Measurements from ENCODE around the gene ODF4. TPM values are rescaled to one million over a fixed set of nuclear protein-coding genes. Genes with fewer than 3 reads are reported as not detected.

ODF4 gene
- total RNA-seq, 1 donor from 2014 or later: not detected

DNA sequence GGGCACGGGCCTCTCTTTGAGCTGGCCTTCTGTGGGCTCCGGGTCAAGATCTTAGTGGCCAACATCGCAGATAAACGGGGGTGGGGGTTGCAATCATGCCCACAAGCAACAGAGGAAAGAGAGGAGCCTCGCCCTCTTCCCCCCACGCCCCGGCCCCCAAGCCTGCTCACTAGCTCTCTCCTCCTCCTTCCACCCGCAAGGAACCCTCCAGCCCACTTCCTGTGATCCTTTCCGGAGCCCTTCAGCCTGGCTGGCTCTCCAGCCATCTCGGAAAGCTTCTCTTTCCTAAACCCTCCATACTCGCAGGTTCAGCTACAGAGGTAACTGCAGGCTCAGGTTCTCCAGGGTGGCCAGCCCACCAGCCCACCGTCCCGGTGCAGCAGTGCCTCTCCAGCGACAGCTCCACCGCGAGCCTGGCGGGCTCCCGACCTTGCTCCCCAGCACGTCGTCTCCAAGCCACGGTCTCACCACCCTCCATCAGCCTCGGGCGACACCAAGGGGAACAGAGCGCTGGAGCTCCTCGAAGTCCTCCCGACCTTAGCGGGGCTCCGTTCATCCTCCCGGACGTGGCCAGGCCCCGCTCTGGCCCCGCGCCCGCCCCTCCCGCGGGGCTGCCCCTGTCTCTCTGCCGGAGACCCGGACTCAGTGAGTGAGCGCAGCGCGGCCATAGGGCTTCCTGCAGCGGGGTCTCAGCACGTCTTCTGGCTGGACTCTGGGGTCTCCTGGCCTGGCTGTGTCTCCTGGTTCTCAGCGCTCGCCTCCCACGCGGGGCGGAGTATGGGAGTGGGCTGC is 12.9 kb upstream of the ODF4 start:
- no peaks in the 10 kb centered on the region for H3K9me3 ChIP-seq (replicated peaks)
- no peaks in the 10 kb centered on the region for H3K36me3 ChIP-seq
- H3K4me1 ChIP-seq: peaks cover 38% of the 10 kb centered on the region
- TF ChIP-seq, protein P1, sequence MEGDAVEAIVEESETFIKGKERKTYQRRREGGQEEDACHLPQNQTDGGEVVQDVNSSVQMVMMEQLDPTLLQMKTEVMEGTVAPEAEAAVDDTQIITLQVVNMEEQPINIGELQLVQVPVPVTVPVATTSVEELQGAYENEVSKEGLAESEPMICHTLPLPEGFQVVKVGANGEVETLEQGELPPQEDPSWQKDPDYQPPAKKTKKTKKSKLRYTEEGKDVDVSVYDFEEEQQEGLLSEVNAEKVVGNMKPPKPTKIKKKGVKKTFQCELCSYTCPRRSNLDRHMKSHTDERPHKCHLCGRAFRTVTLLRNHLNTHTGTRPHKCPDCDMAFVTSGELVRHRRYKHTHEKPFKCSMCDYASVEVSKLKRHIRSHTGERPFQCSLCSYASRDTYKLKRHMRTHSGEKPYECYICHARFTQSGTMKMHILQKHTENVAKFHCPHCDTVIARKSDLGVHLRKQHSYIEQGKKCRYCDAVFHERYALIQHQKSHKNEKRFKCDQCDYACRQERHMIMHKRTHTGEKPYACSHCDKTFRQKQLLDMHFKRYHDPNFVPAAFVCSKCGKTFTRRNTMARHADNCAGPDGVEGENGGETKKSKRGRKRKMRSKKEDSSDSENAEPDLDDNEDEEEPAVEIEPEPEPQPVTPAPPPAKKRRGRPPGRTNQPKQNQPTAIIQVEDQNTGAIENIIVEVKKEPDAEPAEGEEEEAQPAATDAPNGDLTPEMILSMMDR (IDR thresholded peaks at IDR 0.05; ENCODE audit: borderline replicate concordance): no peak
- peak overlapping the region; percentile 73 for H3K4me3 ChIP-seq
- intact Hi-C loops (cut with micrococcal nuclease): no loop called here
- DNase-seq: peak; percentile 48
- peak overlapping the region; percentile 84 for H3K27ac ChIP-seq (replicated peaks)
- H3K27me3 ChIP-seq (ENCODE audit: low read depth): peaks cover 5% of the 10 kb centered on the region

DNA sequence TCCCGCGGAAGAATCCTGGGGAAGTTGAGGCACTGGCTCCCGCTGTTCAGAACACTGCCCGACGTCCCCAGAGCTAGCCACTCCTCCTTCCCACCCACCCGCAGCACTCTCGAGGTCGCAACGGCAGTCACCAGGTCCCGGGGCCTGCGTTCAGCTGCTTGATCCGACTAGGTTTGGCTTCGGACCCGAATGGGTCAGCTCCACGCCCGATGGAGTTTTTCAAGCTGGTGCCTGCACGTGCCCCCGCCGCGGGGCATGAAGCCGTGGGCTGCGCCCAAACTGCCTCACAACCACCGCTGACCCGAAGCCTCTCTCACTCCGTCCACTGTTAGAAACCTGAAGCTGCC is 12.4 kb upstream of the ODF4 start:
- no peak for DNase-seq
- TF ChIP-seq, protein P1 (IDR thresholded peaks at IDR 0.05; ENCODE audit: borderline replicate concordance): no peak
- peak overlapping the region; percentile 73 for H3K4me3 ChIP-seq
- intact Hi-C loops (cut with micrococcal nuclease): no loop called here
- peaks cover 5% of the 10 kb centered on the region for H3K27me3 ChIP-seq (ENCODE audit: low read depth)
- no peaks in the 10 kb centered on the region for H3K9me3 ChIP-seq (replicated peaks)
- H3K27ac ChIP-seq (replicated peaks): peak overlapping the region; percentile 84
- no peaks in the 10 kb centered on the region for H3K36me3 ChIP-seq
- peaks cover 38% of the 10 kb centered on the region for H3K4me1 ChIP-seq

DNA sequence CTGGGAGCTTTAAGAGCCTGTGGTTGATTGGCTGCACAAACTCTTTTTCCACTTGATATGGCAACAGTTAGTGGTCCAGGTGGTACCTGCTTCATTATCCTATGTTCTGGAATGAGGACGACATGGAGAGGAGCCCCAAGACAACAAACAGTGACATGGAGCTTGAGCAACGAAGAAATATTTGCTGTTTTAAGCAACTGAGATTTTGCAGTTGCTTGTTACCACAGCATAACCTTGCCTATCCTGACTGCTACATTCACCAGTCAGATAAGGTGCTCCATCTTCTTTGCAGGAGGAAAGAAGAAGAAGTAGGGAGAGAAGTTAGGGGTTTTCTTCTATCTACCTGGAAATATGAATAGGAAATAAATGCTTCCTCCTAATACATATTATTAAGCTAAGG is 7.5 kb upstream of the ODF4 start:
- no peak for DNase-seq
- H3K9me3 ChIP-seq (replicated peaks): no peaks in the 10 kb centered on the region
- peak overlapping the region; percentile 46 for H3K27ac ChIP-seq (replicated peaks)
- peaks cover 13% of the 10 kb centered on the region for H3K4me1 ChIP-seq
- TF ChIP-seq, protein P1 (IDR thresholded peaks at IDR 0.05; ENCODE audit: borderline replicate concordance): no peak
- H3K36me3 ChIP-seq: no peaks in the 10 kb centered on the region
- H3K27me3 ChIP-seq (ENCODE audit: low read depth): no peaks in the 10 kb centered on the region
- no peak overlapping the region for H3K4me3 ChIP-seq
- intact Hi-C loops (cut with micrococcal nuclease): no loop called here

DNA sequence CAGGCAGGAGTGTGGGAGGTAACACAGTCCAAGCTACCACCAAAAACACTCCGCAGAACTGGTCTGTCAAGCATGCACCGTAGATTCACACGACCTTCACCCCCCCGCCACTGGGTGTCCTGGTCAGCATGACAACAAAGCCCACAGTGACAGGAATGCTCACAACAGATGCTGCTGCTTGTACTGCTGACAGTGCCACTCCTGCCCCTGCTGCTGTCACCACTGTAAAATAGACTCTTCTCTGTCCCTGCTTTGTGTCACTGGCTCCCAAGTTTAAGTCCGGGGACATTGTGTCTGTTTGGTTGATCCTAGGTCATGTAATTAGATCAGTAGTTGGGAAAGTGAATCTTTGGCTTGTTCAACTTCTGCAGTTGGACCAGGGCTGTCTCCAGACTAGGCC is 7.0 kb upstream of the ODF4 start:
- Histone ChIP-seq H3K36me3 (no peaks in the 10 kb centered on the region), H3K4me3 (no peak overlapping the region), H3K9me3 (replicated peaks) (no peaks in the 10 kb centered on the region), H3K27ac (replicated peaks) (peak overlapping the region; percentile 46), H3K4me1 (peaks cover 8% of the 10 kb centered on the region), H3K27me3 (ENCODE audit: low read depth) (no peaks in the 10 kb centered on the region)
- DNase-seq: peak; percentile 49
- TF ChIP-seq, protein P1 (IDR thresholded peaks at IDR 0.05; ENCODE audit: borderline replicate concordance): no peak
- intact Hi-C loops (cut with micrococcal nuclease): no loop called here

DNA sequence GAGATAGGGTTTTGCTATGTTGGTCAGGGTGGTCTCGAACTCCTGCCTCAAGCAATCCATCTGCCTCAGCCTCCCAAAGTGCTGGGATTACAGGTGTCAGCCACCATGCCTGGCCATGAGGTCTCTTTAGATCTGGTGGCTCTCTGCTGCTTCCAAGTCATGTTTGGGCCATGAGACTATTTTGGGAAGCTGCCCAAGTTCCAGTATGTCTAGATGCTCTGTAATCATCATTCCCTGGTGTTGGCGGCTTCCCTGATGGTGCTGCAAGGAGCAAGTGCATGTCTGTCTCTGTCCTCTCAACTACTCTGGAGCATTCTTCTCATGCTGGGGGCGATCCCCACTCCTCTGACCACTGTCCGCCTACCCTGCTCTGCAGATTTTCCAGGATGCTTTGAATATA is 6.4 kb upstream of the ODF4 start:
- H3K27ac ChIP-seq (replicated peaks): peak overlapping the region; percentile 46

More for the DNA sequence above, 6.4 kb upstream of the ODF4 start:
- TF ChIP-seq, protein P1 (IDR thresholded peaks at IDR 0.05; ENCODE audit: borderline replicate concordance): no peak
- Histone ChIP-seq H3K4me3 (no peak overlapping the region), H3K36me3 (no peaks in the 10 kb centered on the region), H3K27me3 (ENCODE audit: low read depth) (no peaks in the 10 kb centered on the region), H3K4me1 (peaks cover 8% of the 10 kb centered on the region), H3K9me3 (replicated peaks) (no peaks in the 10 kb centered on the region)
- DNase-seq: no peak
- intact Hi-C loops (cut with micrococcal nuclease): no loop called here
